ENCODE data around the gene AP5S1.

- TF ChIP-seq EZH2 (IDR thresholded peaks at IDR 0.05; ENCODE audit: insufficient read depth, poor library complexity, severe bottlenecking): no peak
- TF ChIP-seq EZH2phosphoT487 (IDR thresholded peaks at IDR 0.05; ENCODE audit: insufficient read depth, low read depth): no peak
These were observed 5.2 kb downstream of the AP5S1 start for GRCh38 chr20:3825526-3825925.
